ENCODE data around the gene APOBEC3C. TPM values are rescaled to one million over a fixed set of nuclear protein-coding genes. Genes with fewer than 3 reads are reported as not detected.
"Not testable (repeated sequence)": the region's sequence is repeated elsewhere in the genome, so short reads cannot be mapped to it uniquely, and the experiment has no call there.

The APOBEC3C gene
- total RNA-seq, 1 experiment from 2014 or later: 12.7 TPM

DNA sequence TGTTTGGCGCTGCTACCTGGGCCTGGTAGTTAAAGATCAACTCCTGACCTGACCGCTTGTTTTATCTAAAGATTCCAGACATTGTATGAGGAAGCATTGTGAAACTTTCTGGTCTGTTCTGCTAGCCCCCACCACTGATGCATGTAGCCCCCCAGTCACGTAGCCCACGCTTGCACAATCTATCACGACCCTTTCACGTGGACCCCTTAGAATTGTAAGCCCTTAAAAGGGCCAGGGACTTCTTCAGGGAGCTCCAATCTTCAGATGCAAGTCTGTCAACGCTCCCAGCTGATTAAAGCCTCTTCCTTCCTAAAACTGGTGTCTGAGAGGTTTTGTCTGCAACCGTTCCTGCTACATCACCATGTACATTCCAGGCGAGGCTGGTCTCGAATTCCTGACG, 41.6 kb downstream of the APOBEC3C start:
- BruUV-seq (replicated peaks): no TSS peak
- Histone ChIP-seq H3K27ac (ENCODE audit: low read length) (no peak overlapping the region), H3K4me3 (ENCODE audit: low read depth in 2 of 2, low read length in 2 of 2) (no peak overlapping the region), H3K27me3 (ENCODE audit: control insufficient read depth, insufficient read depth, low read length) (no peaks in the 10 kb centered on the region), H3K4me1 (ENCODE audit: control insufficient read depth, insufficient read depth, low read length) (no peaks in the 10 kb centered on the region), H3K9me3 (ENCODE audit: control insufficient read depth, insufficient read depth, low read depth, low read length) (no peaks in the 10 kb centered on the region), H3K36me3 (ENCODE audit: control insufficient read depth, insufficient read depth, low read length) (no peaks in the 10 kb centered on the region)
- in situ Hi-C loops (cut with HindIII; ENCODE audit: low pct_unique_long_range_greater_than_20kb, low sequenced_read_pairs) (no loop called here), intact Hi-C loops (cut with micrococcal nuclease; ENCODE audit: unreplicated experiment) (no loop called here)
- TF ChIP-seq POLR2AphosphoS5 (IDR thresholded peaks at IDR 0.05; ENCODE audit: low read depth, low read length): no peak
- no peak for TF ChIP-seq TCF7L2 (IDR thresholded peaks at IDR 0.05; ENCODE audit: low read depth, low read length)
- TF ChIP-seq, protein P1, sequence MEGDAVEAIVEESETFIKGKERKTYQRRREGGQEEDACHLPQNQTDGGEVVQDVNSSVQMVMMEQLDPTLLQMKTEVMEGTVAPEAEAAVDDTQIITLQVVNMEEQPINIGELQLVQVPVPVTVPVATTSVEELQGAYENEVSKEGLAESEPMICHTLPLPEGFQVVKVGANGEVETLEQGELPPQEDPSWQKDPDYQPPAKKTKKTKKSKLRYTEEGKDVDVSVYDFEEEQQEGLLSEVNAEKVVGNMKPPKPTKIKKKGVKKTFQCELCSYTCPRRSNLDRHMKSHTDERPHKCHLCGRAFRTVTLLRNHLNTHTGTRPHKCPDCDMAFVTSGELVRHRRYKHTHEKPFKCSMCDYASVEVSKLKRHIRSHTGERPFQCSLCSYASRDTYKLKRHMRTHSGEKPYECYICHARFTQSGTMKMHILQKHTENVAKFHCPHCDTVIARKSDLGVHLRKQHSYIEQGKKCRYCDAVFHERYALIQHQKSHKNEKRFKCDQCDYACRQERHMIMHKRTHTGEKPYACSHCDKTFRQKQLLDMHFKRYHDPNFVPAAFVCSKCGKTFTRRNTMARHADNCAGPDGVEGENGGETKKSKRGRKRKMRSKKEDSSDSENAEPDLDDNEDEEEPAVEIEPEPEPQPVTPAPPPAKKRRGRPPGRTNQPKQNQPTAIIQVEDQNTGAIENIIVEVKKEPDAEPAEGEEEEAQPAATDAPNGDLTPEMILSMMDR (IDR thresholded peaks at IDR 0.05): no peak
- no peak for TF ChIP-seq SIN3A (IDR thresholded peaks at IDR 0.05; ENCODE audit: borderline replicate concordance, insufficient read depth, low read depth, low read length)
- TF ChIP-seq, protein P2, sequence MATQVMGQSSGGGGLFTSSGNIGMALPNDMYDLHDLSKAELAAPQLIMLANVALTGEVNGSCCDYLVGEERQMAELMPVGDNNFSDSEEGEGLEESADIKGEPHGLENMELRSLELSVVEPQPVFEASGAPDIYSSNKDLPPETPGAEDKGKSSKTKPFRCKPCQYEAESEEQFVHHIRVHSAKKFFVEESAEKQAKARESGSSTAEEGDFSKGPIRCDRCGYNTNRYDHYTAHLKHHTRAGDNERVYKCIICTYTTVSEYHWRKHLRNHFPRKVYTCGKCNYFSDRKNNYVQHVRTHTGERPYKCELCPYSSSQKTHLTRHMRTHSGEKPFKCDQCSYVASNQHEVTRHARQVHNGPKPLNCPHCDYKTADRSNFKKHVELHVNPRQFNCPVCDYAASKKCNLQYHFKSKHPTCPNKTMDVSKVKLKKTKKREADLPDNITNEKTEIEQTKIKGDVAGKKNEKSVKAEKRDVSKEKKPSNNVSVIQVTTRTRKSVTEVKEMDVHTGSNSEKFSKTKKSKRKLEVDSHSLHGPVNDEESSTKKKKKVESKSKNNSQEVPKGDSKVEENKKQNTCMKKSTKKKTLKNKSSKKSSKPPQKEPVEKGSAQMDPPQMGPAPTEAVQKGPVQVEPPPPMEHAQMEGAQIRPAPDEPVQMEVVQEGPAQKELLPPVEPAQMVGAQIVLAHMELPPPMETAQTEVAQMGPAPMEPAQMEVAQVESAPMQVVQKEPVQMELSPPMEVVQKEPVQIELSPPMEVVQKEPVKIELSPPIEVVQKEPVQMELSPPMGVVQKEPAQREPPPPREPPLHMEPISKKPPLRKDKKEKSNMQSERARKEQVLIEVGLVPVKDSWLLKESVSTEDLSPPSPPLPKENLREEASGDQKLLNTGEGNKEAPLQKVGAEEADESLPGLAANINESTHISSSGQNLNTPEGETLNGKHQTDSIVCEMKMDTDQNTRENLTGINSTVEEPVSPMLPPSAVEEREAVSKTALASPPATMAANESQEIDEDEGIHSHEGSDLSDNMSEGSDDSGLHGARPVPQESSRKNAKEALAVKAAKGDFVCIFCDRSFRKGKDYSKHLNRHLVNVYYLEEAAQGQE (IDR thresholded peaks at IDR 0.05; ENCODE audit: insufficient read depth in 1 of 2, low read depth in 2 of 2, low read length in 1 of 2): no peak
- no peak for ATAC-seq
- POLR2A ChIA-PET: no interaction called here
- DNase-seq (ENCODE audit: low read depth, low spot score): no peak
- CTCF ChIA-PET: no interaction called here

DNA sequence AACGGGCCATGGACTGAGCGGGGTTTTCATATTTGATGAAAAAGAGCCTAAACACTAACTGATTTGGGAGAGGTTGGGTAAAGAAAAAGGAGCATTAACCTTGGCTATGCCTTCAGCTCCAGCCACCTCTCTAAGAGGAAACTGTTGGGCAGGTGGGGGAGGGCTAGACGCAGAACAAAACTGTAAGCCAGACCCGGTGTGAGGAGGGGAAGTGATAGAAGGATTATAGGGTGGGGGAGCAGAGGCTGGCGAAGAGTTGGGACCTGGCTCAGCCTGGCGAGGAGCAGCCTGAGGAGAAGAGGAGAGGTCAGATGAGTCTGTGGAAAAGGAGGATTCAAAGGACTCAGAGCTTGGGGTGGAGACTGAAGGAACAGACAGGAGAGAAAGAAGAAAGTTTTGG, 47.2 kb downstream of the APOBEC3C start:
- CTCF ChIA-PET; H3K27me3 ChIP-seq (ENCODE audit: control insufficient read depth, insufficient read depth, low read length); H3K36me3 ChIP-seq (ENCODE audit: control insufficient read depth, insufficient read depth, low read length); ATAC-seq; POLR2A ChIA-PET; H3K27ac ChIP-seq (ENCODE audit: low read length); DNase-seq (ENCODE audit: low read depth, low spot score); intact Hi-C loops (cut with micrococcal nuclease; ENCODE audit: unreplicated experiment); H3K4me3 ChIP-seq (ENCODE audit: low read depth in 2 of 2, low read length in 2 of 2); H3K4me1 ChIP-seq (ENCODE audit: control insufficient read depth, insufficient read depth, low read length); in situ Hi-C loops (cut with HindIII; ENCODE audit: low pct_unique_long_range_greater_than_20kb, low sequenced_read_pairs); BruUV-seq (replicated peaks); H3K9me3 ChIP-seq (ENCODE audit: control insufficient read depth, insufficient read depth, low read depth, low read length): not testable (repeated sequence)

DNA sequence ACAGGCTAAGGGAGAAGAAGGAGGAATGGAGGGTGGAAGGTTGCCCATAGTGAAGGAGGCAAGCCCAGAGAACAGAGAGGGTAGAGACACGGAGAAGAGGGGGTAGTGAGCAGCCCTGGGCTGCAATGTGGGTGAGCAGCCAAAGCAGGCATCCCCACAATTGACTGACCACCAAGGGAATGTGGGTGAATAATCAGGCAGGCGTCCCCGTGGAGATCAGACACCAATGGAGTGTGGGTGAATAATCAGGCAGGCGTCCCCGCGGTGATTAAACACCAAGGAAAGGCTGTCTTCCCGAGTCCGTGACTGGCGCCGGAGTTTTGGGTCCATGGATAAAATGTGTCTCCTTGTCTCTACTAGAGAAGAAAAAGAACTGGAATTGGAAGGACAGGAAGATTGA, 47.9 kb downstream of the APOBEC3C start:
- BruUV-seq (replicated peaks); POLR2A ChIA-PET; in situ Hi-C loops (cut with HindIII; ENCODE audit: low pct_unique_long_range_greater_than_20kb, low sequenced_read_pairs): not testable (repeated sequence)

DNA sequence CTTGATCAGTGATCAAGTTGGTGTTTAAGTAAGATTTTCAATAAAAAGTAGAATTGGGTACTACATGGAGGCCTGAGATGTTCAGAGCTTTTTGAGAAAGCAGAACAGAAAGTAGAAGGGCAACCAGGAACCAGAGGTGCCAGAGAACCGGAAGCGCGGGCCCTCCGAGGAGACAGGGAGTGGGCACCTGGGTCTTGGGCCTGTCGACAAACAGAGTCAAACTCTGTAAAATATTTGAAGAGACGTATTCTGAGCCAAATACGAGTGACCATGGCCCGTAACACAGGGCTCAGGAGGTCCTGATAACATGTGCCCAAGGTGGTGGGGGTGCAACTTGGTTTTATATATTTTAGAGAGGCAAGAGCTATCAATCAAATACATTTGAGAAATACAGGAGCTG, 49.8 kb downstream of the APOBEC3C start:
- DNase-seq (ENCODE audit: low read depth, low spot score); BruUV-seq (replicated peaks); POLR2A ChIA-PET; H3K4me1 ChIP-seq (ENCODE audit: control insufficient read depth, insufficient read depth, low read length); CTCF ChIA-PET; ATAC-seq; H3K27ac ChIP-seq (ENCODE audit: low read length); H3K4me3 ChIP-seq (ENCODE audit: low read depth in 2 of 2, low read length in 2 of 2); in situ Hi-C loops (cut with HindIII; ENCODE audit: low pct_unique_long_range_greater_than_20kb, low sequenced_read_pairs); H3K36me3 ChIP-seq (ENCODE audit: control insufficient read depth, insufficient read depth, low read length); intact Hi-C loops (cut with micrococcal nuclease; ENCODE audit: unreplicated experiment); H3K27me3 ChIP-seq (ENCODE audit: control insufficient read depth, insufficient read depth, low read length); H3K9me3 ChIP-seq (ENCODE audit: control insufficient read depth, insufficient read depth, low read depth, low read length): not testable (repeated sequence)

More for the DNA sequence above, 47.9 kb downstream of the APOBEC3C start:
- CTCF ChIA-PET; H3K9me3 ChIP-seq (ENCODE audit: control insufficient read depth, insufficient read depth, low read depth, low read length); DNase-seq (ENCODE audit: low read depth, low spot score); H3K36me3 ChIP-seq (ENCODE audit: control insufficient read depth, insufficient read depth, low read length); intact Hi-C loops (cut with micrococcal nuclease; ENCODE audit: unreplicated experiment); H3K27me3 ChIP-seq (ENCODE audit: control insufficient read depth, insufficient read depth, low read length); H3K27ac ChIP-seq (ENCODE audit: low read length); H3K4me3 ChIP-seq (ENCODE audit: low read depth in 2 of 2, low read length in 2 of 2); H3K4me1 ChIP-seq (ENCODE audit: control insufficient read depth, insufficient read depth, low read length); ATAC-seq: not testable (repeated sequence)

DNA sequence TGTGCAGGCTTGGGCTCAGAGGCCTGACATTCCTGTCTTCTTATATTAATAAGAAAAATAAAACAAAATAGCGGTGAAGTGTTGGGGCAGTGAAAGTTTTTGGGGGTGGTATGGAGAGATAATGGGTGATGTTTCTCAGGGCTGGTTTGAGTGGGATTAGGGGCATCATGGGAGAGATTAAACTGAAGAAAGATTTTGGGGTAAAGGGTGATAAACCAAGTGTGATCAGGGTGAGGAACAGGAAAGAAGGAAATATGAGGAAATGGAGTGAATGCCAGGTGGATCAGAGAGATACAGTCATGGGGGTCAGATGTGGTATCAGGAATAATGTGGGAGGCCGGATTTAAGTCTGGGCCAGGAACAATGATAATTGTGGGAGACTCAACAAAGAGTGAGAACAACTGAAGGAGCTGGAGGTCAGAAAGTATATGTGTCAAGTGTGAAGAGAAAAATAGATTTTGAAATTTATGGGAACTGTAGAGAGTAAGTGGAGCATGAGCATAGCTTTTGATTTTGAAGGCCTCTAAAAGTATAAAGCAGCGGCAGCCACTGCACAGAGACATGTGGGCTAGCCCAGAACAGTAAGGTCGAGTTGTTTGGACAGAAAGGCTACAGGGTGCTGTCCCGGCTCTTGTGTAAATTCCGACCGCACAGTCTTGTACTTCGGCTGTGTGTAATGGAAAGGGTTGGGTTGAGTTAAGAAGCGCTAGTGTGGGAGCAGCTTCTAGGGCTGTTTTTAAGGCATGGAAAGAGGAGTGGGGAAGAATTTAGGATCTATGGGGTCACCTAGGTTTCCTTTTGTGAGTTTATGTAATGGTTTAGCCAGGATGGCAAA, 52.6 kb downstream of the APOBEC3C start:
- in situ Hi-C loops (cut with HindIII; ENCODE audit: low pct_unique_long_range_greater_than_20kb, low sequenced_read_pairs); ATAC-seq; POLR2A ChIA-PET; DNase-seq (ENCODE audit: low read depth, low spot score); BruUV-seq (replicated peaks); H3K4me1 ChIP-seq (ENCODE audit: control insufficient read depth, insufficient read depth, low read length); H3K36me3 ChIP-seq (ENCODE audit: control insufficient read depth, insufficient read depth, low read length); intact Hi-C loops (cut with micrococcal nuclease; ENCODE audit: unreplicated experiment); H3K27ac ChIP-seq (ENCODE audit: low read length); H3K27me3 ChIP-seq (ENCODE audit: control insufficient read depth, insufficient read depth, low read length); CTCF ChIA-PET; H3K9me3 ChIP-seq (ENCODE audit: control insufficient read depth, insufficient read depth, low read depth, low read length); H3K4me3 ChIP-seq (ENCODE audit: low read depth in 2 of 2, low read length in 2 of 2): not testable (repeated sequence)
